A549 (cell line): ENCODE data around the gene CACNA1I. TPM values are rescaled to one million over a fixed set of nuclear protein-coding genes. Genes with fewer than 3 reads are reported as not detected.

Source experiments
- ATAC-seq, 2 experiments: fragments of 200-7000 bp in 1 of 2; fragments of >200 bp in 1 of 2; cut with Nextera tagmentation in 1 of 2; cut with Tn5 transposase in 1 of 2; 3 replicates each; pipeline versions ENCODE4 v1.8.0 to v1.9.1; 2018 to 2020; ENCODE audit warnings: mild to moderate bottlenecking in 1 of 2, moderate library complexity in 1 of 2
- CTCF ChIA-PET: fragments of 300-600 bp; sonication (Branson Sonifier 250); formaldehyde crosslinking; extraction: SDS; loops from one replicate; lab custom pipeline; 2021; ENCODE audit warnings: antibody characterized with exemption, inconsistent platforms; lab: Yijun Ruan, JAX
- POLR2A ChIA-PET: fragments of 350-600 bp; formaldehyde crosslinking; extraction: SDS; loops from one replicate; lab custom pipeline; 2021; ENCODE audit warnings: antibody characterized with exemption, inconsistent platforms; lab: Yijun Ruan, JAX
- DNase-seq, 2 experiments: peaks; one replicate each; pipeline versions ENCODE4 v3.0.0 to v3.0.0-alpha.2; 2011 to 2016; ENCODE audit warnings: low read depth in 1 of 2, low spot score in 1 of 2
- FAIRE-seq: peaks from 2 replicates; lab custom pipeline; 2011; peaks lifted over from hg19 to GRCh38; lab: Jason Lieb, UNC
- H3K27ac ChIP-seq, 2 experiments: fragments of >200 bp; sonication (Bioruptor Twin); formaldehyde crosslinking; 3 replicates each; pipeline ENCODE4 v1.5.1; 2016 to 2017
- H3K4me1 ChIP-seq: fragments of >200 bp; sonication (Bioruptor Twin); formaldehyde crosslinking; 3 replicates; pipeline ENCODE4 v1.6.1; 2016
- H3K4me2 ChIP-seq: fragments of >200 bp; sonication (Bioruptor Twin); formaldehyde crosslinking; 3 replicates; pipeline ENCODE4 v1.6.1; 2016
- H3K4me3 ChIP-seq: fragments of >200 bp; sonication (Bioruptor Twin); formaldehyde crosslinking; 3 replicates; pipeline ENCODE4 v1.5.1; 2016
- H3K9me3 ChIP-seq: fragments of >200 bp; sonication (Bioruptor Twin); formaldehyde crosslinking; 3 replicates; pipeline ENCODE4 v1.6.1; 2016
- CBX2 ChIP-seq: fragments of 200-600 bp; sonication (generic); IDR thresholded peaks from 2 replicates; pipeline ENCODE4 v1.6.1; 2016; ENCODE audit warnings: low read depth, mild to moderate bottlenecking, borderline replicate concordance
- CBX8 ChIP-seq: fragments of 200-600 bp; sonication (generic); IDR thresholded peaks from 2 replicates; pipeline ENCODE4 v1.6.1; 2016
- CEBPB ChIP-seq, 2 experiments: fragments of >200 bp in 1 of 2; sonication (Bioruptor Twin) in 1 of 2; formaldehyde crosslinking in 1 of 2; IDR thresholded peaks; 2 replicates each; pipeline ENCODE4 v1.6.1; 2012 to 2016
- EHMT2 ChIP-seq: fragments of 200-600 bp; sonication (generic); IDR thresholded peaks from 2 replicates; pipeline ENCODE4 v1.6.1; 2016; ENCODE audit warnings: antibody characterized with exemption, low read depth, mild to moderate bottlenecking, moderate library complexity
- ESRRA ChIP-seq: fragments of 150-350 bp; IDR thresholded peaks from 2 replicates; pipeline ENCODE4 v1.6.1; 2014; ENCODE audit warnings: mild to moderate bottlenecking, low read length, borderline replicate concordance
- GATA3 ChIP-seq: IDR thresholded peaks from 2 replicates; pipeline ENCODE4 v1.6.1; 2012; ENCODE audit warnings: borderline replicate concordance
- HOXB13 ChIP-seq: fragments of 250-450 bp; sonication (Bioruptor Pico); IDR thresholded peaks from 2 replicates; pipeline ENCODE4 v1.5.0; 2020; ENCODE audit warnings: low read depth, mild to moderate bottlenecking, moderate library complexity
- NPAS2 ChIP-seq: fragments of 250-450 bp; sonication (Bioruptor Pico); IDR thresholded peaks from 2 replicates; pipeline ENCODE4 v1.8.0; 2022; ENCODE audit warnings: mild to moderate bottlenecking, moderate library complexity, borderline replicate concordance
- NR3C1 ChIP-seq: fragments of >200 bp; sonication (Bioruptor Twin); formaldehyde crosslinking; IDR thresholded peaks from 3 replicates; pipeline ENCODE4 v1.6.1; 2017
- POLR2A ChIP-seq: IDR thresholded peaks from 2 replicates; pipeline ENCODE4 v1.6.1; 2012; ENCODE audit warnings: mild to moderate bottlenecking, low read length
- SREBF2 ChIP-seq: fragments of 450-650 bp; IDR thresholded peaks from 2 replicates; pipeline ENCODE4 v1.6.1; 2014; ENCODE audit warnings: mild to moderate bottlenecking, moderate library complexity
- WGBS: methylation state at CpG from one replicate; pipeline ENCODE4 v1.1.6; 2017; ENCODE audit errors: missing lambda C conversion rate; 5-methylcytosine and 5-hydroxymethylcytosine counted together
- polyA plus RNA-seq, 4 experiments: library from polyadenylated mRNA; depleted of rRNA in 3 of 4; stranded (reverse); fragments of >200 nt; fragmentation: RNase III in 1 of 4; extraction: RNeasy Plus Mini Kit Qiagen cat#74134 plus additional on column Dnase treatment in 1 of 4; gene quantifications; 2 replicates in 3 of 4; 3 replicates in 1 of 4; pipeline ENCODE4 v1.2.3, GENCODE V29; 2011 to 2017
- TF ChIP-seq, protein P1 (sequence below): fragments of >200 bp; sonication (Bioruptor Twin); formaldehyde crosslinking; IDR thresholded peaks from 2 replicates; pipeline ENCODE4 v1.6.1; 2016
- TF ChIP-seq, protein P2 (sequence below): IDR thresholded peaks from 2 replicates; pipeline ENCODE4 v1.6.1; 2012; ENCODE audit warnings: low read depth, borderline replicate concordance
- TF ChIP-seq, protein P3 (sequence below): fragments of 150-350 bp; IDR thresholded peaks from 2 replicates; pipeline ENCODE4 v1.6.1; 2014; ENCODE audit warnings: low read depth, mild to moderate bottlenecking, low read length
- TF ChIP-seq, protein P4 (sequence below): fragments of >200 bp; sonication (Bioruptor Twin); formaldehyde crosslinking; IDR thresholded peaks from 3 replicates; pipeline ENCODE4 v1.6.1; 2016

The CACNA1I gene
- polyA plus RNA-seq, 2 of the 4 experiments (the other 2 are of a cell fraction): 0.03 to 0.13 TPM

DNA sequence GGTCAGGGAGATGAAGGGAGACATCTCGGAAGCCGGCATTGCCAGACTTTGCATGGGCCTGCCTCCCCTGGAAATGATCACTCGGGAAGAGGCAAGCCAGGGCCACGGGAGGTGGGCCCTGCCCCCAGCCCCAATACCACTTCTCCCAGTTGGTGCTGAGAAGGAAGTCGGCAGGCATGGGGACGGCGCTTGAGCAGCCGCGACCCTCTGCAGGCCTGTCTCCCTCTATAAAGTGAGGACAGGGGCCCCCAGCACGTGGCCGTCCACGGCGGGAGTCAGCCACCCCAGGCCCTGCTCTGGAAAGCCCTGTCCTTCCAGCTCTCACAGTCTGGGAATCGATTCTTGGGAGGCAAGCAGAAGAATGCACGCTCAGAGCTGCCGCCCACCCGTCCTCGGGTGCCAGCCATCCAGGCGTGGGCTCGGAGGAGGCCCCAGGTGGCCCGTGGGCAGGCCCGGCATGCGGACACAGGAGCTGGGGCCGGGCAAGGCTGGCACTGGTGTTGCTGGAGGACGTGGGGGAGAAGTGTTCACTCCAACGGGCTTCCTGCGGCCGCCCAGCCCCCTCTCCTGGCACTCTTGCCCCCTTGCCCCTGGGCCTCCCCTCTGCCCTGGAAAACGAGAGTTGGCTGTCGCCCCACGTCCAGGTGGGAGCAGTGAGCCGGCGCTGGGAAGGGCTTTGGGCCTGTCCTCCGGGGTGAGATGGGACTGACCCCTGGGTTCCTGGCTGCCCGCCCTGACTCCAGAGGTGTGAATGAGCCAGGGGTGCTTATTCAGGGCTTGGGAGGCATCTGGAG, 77.5 kb downstream of the CACNA1I start (continued):
- TF ChIP-seq, protein P1, sequence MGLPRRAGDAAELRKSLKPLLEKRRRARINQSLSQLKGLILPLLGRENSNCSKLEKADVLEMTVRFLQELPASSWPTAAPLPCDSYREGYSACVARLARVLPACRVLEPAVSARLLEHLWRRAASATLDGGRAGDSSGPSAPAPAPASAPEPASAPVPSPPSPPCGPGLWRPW: no peak

DNA sequence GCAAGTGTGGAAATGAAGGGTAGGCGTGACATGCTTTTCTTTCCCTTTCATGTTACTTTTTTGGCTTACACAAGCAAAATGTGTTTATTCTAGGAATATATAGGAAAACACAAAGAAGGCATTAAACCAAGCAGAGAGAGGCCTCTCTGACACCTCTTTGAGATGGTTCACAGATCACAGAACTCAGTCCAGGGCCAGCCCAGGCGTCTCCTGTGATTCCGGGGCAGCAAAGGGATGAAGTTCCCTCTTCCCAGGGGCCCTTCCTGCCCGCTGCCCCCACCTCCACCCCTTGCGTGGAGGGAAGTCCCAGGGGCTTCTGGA, 78.0 kb downstream of the CACNA1I start:
- no peak for DNase-seq
- CTCF ChIA-PET: interaction anchor here (0.6 kb wide), 1 partner anchor 300 kb away, joined by 3 read pairs; no protein-coding TSS in a partner anchor

DNA sequence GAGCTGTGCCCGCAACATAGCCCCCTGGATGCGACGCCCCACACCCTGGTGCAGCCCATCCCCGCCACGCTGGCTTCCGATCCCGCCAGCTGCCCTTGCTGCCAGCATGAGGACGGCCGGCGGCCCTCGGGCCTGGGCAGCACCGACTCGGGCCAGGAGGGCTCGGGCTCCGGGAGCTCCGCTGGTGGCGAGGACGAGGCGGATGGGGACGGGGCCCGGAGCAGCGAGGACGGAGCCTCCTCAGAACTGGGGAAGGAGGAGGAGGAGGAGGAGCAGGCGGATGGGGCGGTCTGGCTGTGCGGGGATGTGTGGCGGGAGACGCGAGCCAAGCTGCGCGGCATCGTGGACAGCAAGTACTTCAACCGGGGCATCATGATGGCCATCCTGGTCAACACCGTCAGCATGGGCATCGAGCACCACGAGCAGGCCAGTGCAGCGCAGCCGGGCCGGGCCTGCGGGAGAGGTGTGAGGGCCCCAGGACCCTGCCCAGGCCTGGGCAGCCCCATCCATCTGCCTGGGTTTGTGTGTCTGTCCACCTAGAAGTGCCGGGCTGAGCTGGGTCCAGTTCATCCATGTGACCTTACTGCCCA, 79.0 kb downstream of the CACNA1I start:
- POLR2A ChIA-PET: no interaction called here
- CTCF ChIA-PET: interaction anchor here (1.2 kb wide), 1 partner anchor 20 kb away, joined by 3 read pairs; no protein-coding TSS in a partner anchor
- Histone ChIP-seq H3K4me3 (no peak overlapping the region), H3K27ac (no peak overlapping the region), H3K4me2 (no peak overlapping the region), H3K4me1 (no peaks in the 10 kb centered on the region), H3K9me3 (no peaks in the 10 kb centered on the region)
- DNase-seq (no peak), FAIRE-seq (no peak), ATAC-seq (no peak)
- 88% methylated on average over 33 of the region's 41 CpGs for WGBS
- TF ChIP-seq, protein P2, sequence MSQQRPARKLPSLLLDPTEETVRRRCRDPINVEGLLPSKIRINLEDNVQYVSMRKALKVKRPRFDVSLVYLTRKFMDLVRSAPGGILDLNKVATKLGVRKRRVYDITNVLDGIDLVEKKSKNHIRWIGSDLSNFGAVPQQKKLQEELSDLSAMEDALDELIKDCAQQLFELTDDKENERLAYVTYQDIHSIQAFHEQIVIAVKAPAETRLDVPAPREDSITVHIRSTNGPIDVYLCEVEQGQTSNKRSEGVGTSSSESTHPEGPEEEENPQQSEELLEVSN: no peak

More for the DNA sequence above, 78.0 kb downstream of the CACNA1I start:
- ATAC-seq (no peak), FAIRE-seq (no peak)
- Histone ChIP-seq H3K4me2 (no peak overlapping the region), H3K4me3 (no peak overlapping the region), H3K4me1 (no peaks in the 10 kb centered on the region), H3K27ac (no peak overlapping the region), H3K9me3 (no peaks in the 10 kb centered on the region)
- WGBS: 84% methylated on average over 3 of the region's 5 CpGs
- POLR2A ChIA-PET: no interaction called here
- TF ChIP-seq GATA3: no peak
- no peak for TF ChIP-seq NR3C1
- no peak for TF ChIP-seq CEBPB (IDR thresholded peaks at IDR 0.05)
- TF ChIP-seq, protein P3, sequence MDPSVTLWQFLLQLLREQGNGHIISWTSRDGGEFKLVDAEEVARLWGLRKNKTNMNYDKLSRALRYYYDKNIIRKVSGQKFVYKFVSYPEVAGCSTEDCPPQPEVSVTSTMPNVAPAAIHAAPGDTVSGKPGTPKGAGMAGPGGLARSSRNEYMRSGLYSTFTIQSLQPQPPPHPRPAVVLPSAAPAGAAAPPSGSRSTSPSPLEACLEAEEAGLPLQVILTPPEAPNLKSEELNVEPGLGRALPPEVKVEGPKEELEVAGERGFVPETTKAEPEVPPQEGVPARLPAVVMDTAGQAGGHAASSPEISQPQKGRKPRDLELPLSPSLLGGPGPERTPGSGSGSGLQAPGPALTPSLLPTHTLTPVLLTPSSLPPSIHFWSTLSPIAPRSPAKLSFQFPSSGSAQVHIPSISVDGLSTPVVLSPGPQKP: no peak
- no peak for TF ChIP-seq POLR2A
- TF ChIP-seq SREBF2: no peak
- TF ChIP-seq ESRRA: no peak
- TF ChIP-seq, protein P4, sequence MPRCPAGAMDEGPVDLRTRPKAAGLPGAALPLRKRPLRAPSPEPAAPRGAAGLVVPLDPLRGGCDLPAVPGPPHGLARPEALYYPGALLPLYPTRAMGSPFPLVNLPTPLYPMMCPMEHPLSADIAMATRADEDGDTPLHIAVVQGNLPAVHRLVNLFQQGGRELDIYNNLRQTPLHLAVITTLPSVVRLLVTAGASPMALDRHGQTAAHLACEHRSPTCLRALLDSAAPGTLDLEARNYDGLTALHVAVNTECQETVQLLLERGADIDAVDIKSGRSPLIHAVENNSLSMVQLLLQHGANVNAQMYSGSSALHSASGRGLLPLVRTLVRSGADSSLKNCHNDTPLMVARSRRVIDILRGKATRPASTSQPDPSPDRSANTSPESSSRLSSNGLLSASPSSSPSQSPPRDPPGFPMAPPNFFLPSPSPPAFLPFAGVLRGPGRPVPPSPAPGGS: no peak
- TF ChIP-seq EHMT2: no peak
- TF ChIP-seq CBX8: no peak
- no peak for TF ChIP-seq CBX2
- TF ChIP-seq HOXB13 (CRISPR knock-in tag): no peak
- no peak for TF ChIP-seq NPAS2 (CRISPR knock-in tag)
